Measurements from ENCODE around the gene EPHA3.

GRCh38 chr3:89419647-89420241 lies 312.3 kb downstream of the EPHA3 start:
- TF ChIP-seq USF2 (IDR thresholded peaks at IDR 0.05; ENCODE audit: low read depth, low read length) (no peak), CTCF (conservative IDR thresholded peaks at IDR 0.05; ENCODE audit: low read depth, low read length) (no peak), CEBPB (IDR thresholded peaks at IDR 0.05; ENCODE audit: low read depth, low read length) (no peak), MAZ (IDR thresholded peaks at IDR 0.05; ENCODE audit: borderline replicate concordance, low read depth, low read length) (no peak), POLR2A (IDR thresholded peaks at IDR 0.05; ENCODE audit: low read depth, low read length) (no peak), FOS (IDR thresholded peaks at IDR 0.05; ENCODE audit: low read depth, low read length) (no peak), RAD21 (IDR thresholded peaks at IDR 0.05; ENCODE audit: low read length) (no peak), MXI1 (IDR thresholded peaks at IDR 0.05; ENCODE audit: borderline replicate concordance, low read depth, low read length) (no peak), BHLHE40 (IDR thresholded peaks at IDR 0.05; ENCODE audit: low read depth, low read length) (no peak), RFX5 (IDR thresholded peaks at IDR 0.05; ENCODE audit: low read depth, low read length) (no peak), RCOR1 (IDR thresholded peaks at IDR 0.05; ENCODE audit: insufficient replicate concordance, low read length) (no peak), ELK1 (IDR thresholded peaks at IDR 0.05; ENCODE audit: borderline replicate concordance, low read depth, low read length) (no peak)
